Stimulated activated naive CD8-positive, alpha-beta T cell treated with anti-CD3 and anti-CD28 coated beads, Interleukin-15, Interleukin-2, amounts not matched to agents 100 U/mL and 50 U/mL, for 24 hours (primary cell): ENCODE data around the gene NDUFS7.

Experiments used
- ATAC-seq: fragments of 150-1000 bp; cut with Tn5 transposase; one replicate; pipeline ENCODE4 v1.10.0; 2021
- DNase-seq: peaks from one replicate; pipeline ENCODE4 v3.0.0; 2021

The NDUFS7 gene

DNA sequence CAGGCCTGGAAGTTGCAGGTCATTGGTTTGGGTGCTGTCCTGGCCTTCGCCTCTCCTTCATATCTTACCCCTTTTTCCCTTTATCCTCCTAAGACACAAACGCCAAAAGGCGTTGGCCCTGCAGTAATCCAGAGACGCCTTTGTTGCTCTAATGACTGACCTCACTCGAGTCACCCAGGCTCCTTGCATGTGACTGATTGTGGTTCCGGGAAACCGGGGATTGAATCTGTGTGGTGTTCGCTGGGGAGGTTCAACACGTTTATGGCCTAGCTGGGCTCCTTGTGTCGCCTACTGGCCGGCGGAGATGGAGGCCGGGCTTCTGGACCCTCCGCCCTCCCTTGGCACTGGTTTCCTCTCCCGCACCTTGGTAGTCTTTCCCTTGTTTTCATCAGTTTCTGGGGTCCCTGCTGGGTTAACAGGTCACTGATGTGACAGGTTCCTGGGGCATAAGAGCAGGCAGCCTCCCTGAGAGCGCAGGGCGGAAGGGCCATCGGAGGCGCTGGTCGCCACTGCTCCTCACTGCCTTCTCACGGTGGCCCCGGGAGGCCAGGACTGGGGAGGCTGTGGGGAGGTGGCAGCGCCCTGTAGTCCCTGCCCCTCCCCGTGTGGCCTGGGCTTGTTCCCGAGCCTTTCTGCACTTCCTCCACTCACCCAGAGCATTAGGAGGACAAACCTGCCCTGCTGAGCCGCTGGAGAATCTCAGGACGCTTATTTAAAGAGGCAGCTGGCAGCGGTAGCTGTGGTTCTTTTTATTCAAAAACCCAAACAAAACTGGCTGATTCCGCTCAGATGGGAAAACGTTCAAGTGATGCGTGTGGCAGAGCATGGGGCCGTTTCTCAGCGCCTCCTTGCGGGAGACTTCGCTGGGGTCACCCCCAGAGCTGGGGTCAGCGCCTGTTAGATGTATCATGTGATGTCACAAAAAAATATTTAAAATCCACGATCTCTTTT, 18.1 kb upstream of the NDUFS7 start:
- DNase-seq, result no peak
- ATAC-seq, result no peak

- ATAC-seq (no peak), DNase-seq (no peak)
Measured at GRCh38 chr19:1366296-1366695, 17.4 kb upstream of the NDUFS7 start.

GRCh38 chr19:1366899-1367870, 16.5 kb upstream of the NDUFS7 start:
- DNase-seq (no peak), ATAC-seq (no peak)

- ATAC-seq, result no peak
- DNase-seq, result no peak
Measured at GRCh38 chr19:1369214-1369805, 14.4 kb upstream of the NDUFS7 start.

DNA sequence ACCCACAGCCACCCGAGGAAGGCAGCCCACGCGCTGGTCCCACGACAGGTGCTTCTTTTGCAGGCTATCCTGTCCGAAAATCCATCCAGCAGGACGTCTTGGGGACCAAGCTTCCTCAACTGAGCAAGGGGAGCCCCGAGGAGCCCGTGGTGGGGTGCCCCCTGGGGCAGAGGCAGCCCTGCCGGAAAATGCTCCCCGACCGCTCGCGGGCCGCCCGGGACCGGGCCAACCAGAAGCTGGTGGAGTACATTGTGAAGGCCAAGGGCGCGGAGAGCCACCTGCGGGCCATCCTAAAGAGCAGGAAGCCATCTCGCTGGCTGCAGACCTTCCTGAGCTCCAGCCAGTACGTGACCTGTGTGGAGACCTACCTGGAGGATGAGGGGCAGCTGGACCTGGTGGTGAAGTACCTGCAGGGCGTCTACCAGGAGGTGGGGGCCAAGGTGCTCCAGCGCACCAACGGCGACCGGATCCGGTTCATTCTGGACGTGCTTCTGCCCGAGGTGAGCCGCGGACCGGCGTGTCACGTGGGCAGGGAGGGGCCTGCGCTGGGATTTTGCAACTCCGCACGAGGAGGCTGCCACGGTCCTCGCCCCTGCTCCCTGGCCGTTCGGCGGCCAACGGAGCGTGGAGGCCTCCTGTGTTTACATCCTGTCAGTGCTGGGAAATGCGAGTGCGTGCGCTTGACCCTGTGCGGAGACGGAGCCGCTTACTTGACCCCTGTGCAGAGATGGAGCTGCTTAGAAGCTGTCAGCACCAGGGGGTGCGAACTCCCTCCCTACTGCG, 12.9 kb upstream of the NDUFS7 start:
- DNase-seq, result no peak
- no peak for ATAC-seq

- DNase-seq, result no peak
- ATAC-seq, result no peak
Measured at GRCh38 chr19:1373042-1373533, 10.6 kb upstream of the NDUFS7 start.

DNA sequence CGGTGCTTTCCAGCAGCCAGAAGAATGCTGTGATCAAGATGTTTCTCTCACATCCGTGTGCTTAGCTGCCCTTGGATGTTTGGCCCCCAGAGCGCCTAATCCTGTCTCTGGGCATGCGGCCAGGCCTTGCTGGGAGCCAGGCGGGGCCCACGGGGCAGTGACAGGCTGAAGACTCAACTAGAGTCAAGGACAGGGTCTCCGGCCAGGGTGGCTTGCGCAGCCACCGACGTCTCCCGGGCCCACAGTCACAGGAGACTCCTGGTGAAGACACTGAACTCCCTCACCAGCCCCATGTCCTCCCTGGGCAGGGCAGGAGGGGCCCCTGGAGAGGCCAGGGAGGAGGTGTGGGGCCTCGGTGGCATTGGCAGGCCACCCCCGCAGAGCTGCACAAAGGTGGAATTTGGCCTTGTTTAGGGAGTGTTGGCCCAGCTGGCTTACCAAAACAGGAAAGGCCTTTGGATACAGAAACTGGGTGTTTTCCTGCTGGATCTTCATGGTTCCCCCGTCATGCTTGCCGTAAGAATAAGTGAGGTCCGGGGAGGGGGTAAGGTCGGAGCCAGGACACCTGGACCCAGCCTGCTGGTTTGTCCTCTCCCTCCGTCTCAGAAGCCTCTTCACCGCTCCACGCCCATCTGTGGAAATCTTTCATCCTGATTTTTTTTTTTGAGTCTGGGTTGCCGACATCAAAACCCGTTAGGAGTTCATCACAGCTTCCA, 10.0 kb upstream of the NDUFS7 start:
- DNase-seq (no peak), ATAC-seq (no peak)

- ATAC-seq (no peak), DNase-seq (no peak)
Measured at GRCh38 chr19:1374250-1374577, 9.5 kb upstream of the NDUFS7 start.

GRCh38 chr19:1376415-1376805, 7.3 kb upstream of the NDUFS7 start:
- no peak for DNase-seq
- no peak for ATAC-seq

- ATAC-seq (no peak), DNase-seq (no peak)
Measured at GRCh38 chr19:1377176-1377964, 6.3 kb upstream of the NDUFS7 start.

GRCh38 chr19:1377965-1378785, 5.5 kb upstream of the NDUFS7 start:
- ATAC-seq, result no peak
- DNase-seq, result no peak

GRCh38 chr19:1379126-1379905, 4.4 kb upstream of the NDUFS7 start:
- no peak for DNase-seq

DNA sequence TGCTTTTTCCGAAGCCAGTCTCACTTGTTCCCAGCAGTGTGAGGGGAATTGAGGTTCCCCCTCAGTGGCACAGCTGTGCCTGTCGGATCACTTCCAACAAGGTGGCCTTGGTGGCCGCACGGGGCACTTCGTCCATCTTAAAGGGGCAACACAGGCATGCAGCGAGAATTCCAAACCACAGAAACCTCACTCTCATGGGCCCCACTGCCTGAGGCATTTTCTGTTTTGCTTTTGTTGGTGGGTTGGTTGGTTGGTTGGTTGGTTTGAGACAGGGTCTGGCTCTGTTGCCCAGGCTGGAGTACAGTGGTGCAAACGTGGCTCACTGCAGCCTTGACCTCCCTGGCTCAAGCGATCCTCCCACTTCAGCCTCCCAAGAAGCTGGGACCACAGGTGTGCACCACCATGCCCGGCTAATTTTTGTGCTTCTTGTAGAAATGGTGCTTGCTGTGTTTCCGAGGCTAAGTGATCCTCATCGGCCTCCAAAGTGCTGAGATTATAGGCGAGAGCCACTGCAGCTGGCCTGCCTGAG, 3.7 kb upstream of the NDUFS7 start:
- ATAC-seq (no peak), DNase-seq (no peak)

More at GRCh38 chr19:1379126-1379905, 4.4 kb upstream of the NDUFS7 start:
- ATAC-seq, result no peak

- DNase-seq (no peak), ATAC-seq (no peak)
Measured at GRCh38 chr19:1382250-1382649, 1.5 kb upstream of the NDUFS7 start.

DNA sequence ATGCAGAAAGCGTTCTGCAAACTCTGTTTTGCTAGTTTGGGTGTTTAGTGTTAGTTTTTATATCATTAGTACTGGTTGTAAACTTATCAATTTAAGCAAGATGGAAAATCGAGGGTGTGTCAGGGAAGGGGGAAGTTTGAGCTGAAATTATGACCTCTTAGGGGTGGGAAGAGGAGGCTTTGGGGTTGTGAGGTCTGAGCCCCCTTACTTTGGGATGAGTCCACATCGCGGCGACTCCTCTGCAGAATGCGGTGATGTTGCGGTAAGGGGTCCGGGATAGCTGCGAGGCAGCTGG, 743 bp upstream of the NDUFS7 start:
- ATAC-seq, result no peak
- no peak for DNase-seq

GRCh38 chr19:1384085-1384462, 367 bp downstream of the NDUFS7 start:
- no peak for DNase-seq
- ATAC-seq, result no peak

GRCh38 chr19:1384478-1385110, 887 bp downstream of the NDUFS7 start:
- no peak for ATAC-seq
- DNase-seq, result no peak

- DNase-seq, result no peak
- ATAC-seq, result no peak
Measured at GRCh38 chr19:1385816-1386215, 2.1 kb downstream of the NDUFS7 start.
